ENCODE measurements around the gene COPG1. TPM values are rescaled to one million over a fixed set of nuclear protein-coding genes. Genes with fewer than 3 reads are reported as not detected.

COPG1 gene
- total and polyA plus RNA-seq, 7 donors = 50.9 to 151 (median 78.1) TPM

DNA sequence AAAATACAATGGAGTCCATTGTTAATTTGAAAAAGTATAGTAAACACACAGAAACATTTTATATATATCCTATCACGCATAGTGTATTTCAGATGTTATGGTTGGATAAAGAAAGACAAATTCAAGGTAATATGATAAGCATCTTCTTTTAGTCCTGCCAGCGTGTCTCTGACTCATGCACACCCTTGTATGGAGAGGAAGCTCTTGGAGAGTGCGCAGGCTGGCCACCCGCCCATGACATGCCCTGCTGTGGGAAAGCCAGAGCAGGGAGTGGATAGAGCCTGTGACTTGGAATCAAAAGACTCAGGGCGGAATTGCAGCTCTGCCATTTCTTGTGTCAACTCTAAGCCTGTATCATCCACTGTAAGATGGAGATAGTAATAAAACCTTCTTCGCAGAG lies 23.0 kb upstream of the COPG1 start:
- DNase-seq = peak; percentile 97
- no peak overlapping the region for H3K4me3 ChIP-seq

DNA sequence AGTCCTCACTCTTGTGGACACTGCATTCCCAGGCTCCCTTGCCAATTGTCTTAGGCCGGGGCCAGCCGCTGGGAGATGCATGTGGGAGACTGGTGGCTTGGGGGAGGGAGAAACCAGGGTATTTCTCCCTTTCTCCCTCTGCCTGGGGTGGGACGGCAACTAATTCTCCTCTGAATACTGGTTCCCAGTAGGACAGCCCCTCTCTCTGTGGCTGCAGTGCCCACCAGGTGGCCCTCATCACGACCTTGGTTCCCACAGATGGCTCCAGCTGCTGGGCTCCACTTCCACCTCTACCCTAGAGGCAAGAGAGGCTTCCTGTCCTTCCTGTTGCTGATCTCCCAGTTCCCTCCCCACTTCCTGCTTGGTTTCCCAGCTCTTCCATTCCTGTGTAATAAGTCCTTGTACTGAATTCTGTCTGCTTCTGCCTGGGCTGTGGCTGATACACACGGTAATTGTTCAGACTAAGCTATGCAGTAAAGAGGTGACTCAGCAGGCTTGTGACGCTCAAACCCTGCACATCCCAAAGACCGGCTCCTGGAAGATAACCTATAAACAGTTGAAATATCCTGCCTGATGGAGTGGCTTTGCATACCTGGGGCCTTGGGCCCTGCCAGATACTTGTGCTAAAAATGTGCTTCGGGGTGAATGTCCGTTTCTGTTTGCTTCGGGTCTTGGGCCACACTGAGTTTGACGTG lies 20.4 kb upstream of the COPG1 start:
- Histone ChIP-seq H3K4me1 (peaks cover 0 to 45% (median 43%) of the 10 kb centered on the region in 4 donors), H3K27ac (peak overlapping the region; percentile 7 to 92 (median 53)), H3K9me3 (no peaks in the 10 kb centered on the region), H3K4me3 (no peak overlapping the region), H3K36me3 (no peaks in the 10 kb centered on the region), H3K27me3 (no peaks in the 10 kb centered on the region)
- intact Hi-C loops (cut with DNase I) = loop anchor here (5.0 kb wide), 1 partner anchor 47 kb away; the partner anchor contains the start of gene CNBP
- TF ChIP-seq, protein P1, sequence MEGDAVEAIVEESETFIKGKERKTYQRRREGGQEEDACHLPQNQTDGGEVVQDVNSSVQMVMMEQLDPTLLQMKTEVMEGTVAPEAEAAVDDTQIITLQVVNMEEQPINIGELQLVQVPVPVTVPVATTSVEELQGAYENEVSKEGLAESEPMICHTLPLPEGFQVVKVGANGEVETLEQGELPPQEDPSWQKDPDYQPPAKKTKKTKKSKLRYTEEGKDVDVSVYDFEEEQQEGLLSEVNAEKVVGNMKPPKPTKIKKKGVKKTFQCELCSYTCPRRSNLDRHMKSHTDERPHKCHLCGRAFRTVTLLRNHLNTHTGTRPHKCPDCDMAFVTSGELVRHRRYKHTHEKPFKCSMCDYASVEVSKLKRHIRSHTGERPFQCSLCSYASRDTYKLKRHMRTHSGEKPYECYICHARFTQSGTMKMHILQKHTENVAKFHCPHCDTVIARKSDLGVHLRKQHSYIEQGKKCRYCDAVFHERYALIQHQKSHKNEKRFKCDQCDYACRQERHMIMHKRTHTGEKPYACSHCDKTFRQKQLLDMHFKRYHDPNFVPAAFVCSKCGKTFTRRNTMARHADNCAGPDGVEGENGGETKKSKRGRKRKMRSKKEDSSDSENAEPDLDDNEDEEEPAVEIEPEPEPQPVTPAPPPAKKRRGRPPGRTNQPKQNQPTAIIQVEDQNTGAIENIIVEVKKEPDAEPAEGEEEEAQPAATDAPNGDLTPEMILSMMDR (IDR thresholded peaks at IDR 0.05) = no peak
- TF ChIP-seq POLR2AphosphoS5 (IDR thresholded peaks at IDR 0.05) = peak in 1 of 4 donors; percentile 17
- no peak for DNase-seq
- 73 to 75% methylated on average over 11 of the region's 11 CpGs for WGBS, 2 donors

More for the DNA sequence above, 23.0 kb upstream of the COPG1 start:
- no peak for TF ChIP-seq POLR2A (IDR thresholded peaks at IDR 0.05)
- peak in 3 of 4 donors; percentile 53 to 73 (median 60) for TF ChIP-seq POLR2AphosphoS5 (IDR thresholded peaks at IDR 0.05)
- TF ChIP-seq, protein P1 (IDR thresholded peaks at IDR 0.05) = no peak
- TF ChIP-seq EP300 (IDR thresholded peaks at IDR 0.05) = peak in 1 of 4 donors; percentile 24
- H3K27me3 ChIP-seq = no peaks in the 10 kb centered on the region
- 79 to 83% methylated on average over 6 of the region's 6 CpGs for WGBS, 2 donors
- H3K36me3 ChIP-seq = no peaks in the 10 kb centered on the region
- peaks cover 0 to 45% (median 43%) of the 10 kb centered on the region in 4 donors for H3K4me1 ChIP-seq
- peak overlapping the region; percentile 77 to 92 (median 80) for H3K27ac ChIP-seq
- no peaks in the 10 kb centered on the region for H3K9me3 ChIP-seq
- intact Hi-C loops (cut with DNase I) = loop anchor here (5.0 kb wide), 1 partner anchor 44 kb away; the partner anchor contains the start of gene CNBP

DNA sequence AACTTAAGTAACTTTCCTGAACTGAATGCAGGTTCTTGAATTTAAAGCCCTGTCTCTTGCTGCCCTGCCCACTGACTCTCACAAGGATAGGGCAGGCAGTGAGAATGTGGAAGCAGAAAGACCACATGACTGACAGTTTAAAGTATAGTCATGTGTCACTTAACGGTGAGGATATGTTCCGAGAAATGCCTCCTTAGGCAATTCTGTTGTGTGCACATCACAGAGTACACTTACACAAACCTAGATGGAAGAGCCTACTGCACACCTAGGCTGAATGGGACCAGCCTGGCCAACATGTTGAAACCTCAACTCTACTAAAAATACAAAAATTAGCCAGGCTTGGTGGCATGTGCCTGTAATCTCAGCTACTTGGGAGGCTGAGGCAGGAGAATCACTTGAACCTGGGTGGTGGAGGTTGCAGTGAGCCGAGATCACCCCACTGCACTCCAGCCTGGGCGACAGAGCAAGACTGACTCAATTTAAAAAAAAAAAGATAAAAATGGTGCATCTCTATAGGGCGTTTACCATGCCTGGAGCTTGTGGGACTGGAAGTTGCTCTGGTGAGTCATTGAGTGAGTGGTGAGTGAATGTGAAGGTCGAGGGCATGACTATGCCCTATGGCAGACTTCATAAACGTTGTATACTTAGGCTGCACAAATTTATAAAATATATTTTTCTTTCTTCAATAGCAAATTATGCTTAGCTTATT lies 18.9 kb upstream of the COPG1 start:
- no peak for DNase-seq
- no peak overlapping the region for H3K4me3 ChIP-seq
- intact Hi-C loops (cut with DNase I) = no loop called here
- WGBS, 2 donors = 52 to 55% methylated on average over 7 of the region's 7 CpGs
- no peaks in the 10 kb centered on the region for H3K36me3 ChIP-seq
- H3K27ac ChIP-seq = peak overlapping the region in 1 of 4 donors; percentile 47
- H3K4me1 ChIP-seq = peaks cover 0 to 33% (median 30%) of the 10 kb centered on the region in 4 donors
- no peak for TF ChIP-seq EP300 (IDR thresholded peaks at IDR 0.05)
- TF ChIP-seq POLR2AphosphoS5 (IDR thresholded peaks at IDR 0.05) = peak in 2 of 4 donors; percentile 30 to 53
- TF ChIP-seq, protein P1 (IDR thresholded peaks at IDR 0.05) = no peak
- no peaks in the 10 kb centered on the region for H3K9me3 ChIP-seq
- no peaks in the 10 kb centered on the region for H3K27me3 ChIP-seq

DNA sequence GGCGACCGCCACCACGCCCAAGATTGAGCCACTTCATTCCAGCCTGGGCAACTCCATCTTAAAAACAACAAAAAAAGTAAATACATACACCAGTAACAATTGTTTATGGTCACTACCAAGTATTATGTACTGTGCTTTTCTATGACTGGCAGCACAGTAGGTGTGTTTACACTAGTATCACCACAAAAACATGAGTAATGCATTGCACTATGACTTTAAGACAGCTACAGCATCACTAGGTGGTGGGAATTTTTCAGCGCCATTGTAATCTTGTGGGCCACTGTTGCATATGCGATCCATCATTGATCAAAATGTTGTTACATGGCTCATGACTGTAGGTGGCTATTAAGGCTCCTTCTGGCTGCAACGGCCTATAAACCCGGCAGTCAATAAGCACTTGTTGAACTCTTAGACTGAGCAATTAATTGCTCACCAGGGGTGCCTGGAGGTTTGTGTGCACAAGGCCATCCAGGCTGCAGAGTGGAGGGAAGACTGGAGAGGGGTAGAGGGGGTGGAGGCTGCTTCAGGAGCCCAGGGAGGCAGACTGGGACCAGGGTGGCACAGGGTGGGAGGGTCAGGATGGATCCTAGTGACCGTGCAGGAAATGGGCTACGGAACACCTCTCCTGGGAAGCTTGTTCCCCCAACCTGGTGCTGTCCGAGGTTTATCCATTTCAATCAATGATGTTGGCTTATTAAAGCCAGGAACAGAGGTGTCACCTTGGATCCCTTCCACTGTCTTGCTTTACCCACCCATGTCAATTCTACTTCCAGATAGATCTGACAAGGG lies 17.9 kb upstream of the COPG1 start:
- no peak for DNase-seq

More for the DNA sequence above, 17.9 kb upstream of the COPG1 start:
- Histone ChIP-seq H3K27ac (peak overlapping the region in 1 of 4 donors; percentile 14), H3K4me3 (no peak overlapping the region), H3K4me1 (peaks cover 0 to 23% (median 21%) of the 10 kb centered on the region in 4 donors), H3K27me3 (no peaks in the 10 kb centered on the region), H3K36me3 (no peaks in the 10 kb centered on the region), H3K9me3 (no peaks in the 10 kb centered on the region)
- TF ChIP-seq, protein P1 (IDR thresholded peaks at IDR 0.05) = no peak
- no peak for TF ChIP-seq POLR2AphosphoS5 (IDR thresholded peaks at IDR 0.05)
- no peak for TF ChIP-seq EP300 (IDR thresholded peaks at IDR 0.05)
- TF ChIP-seq POLR2A (IDR thresholded peaks at IDR 0.05) = no peak
- intact Hi-C loops (cut with DNase I) = no loop called here
- 76 to 78% methylated on average over 10 of the region's 10 CpGs for WGBS, 2 donors

Data from sigmoid colon (tissue), 7 donors.